Iris pigment epithelial cell (primary cell): ENCODE results near the gene EHD3.
A peak's percentile ranks its signal among the peaks of the same experiment; 100 is the strongest.

ENCODE experiments used
- DNase-seq: peaks from one replicate; pipeline ENCODE4 v3.0.0-alpha.2; 2011; ENCODE audit warnings: low read depth

Gene EHD3

GRCh38 chr2:31233741-31234682 is at the start of gene EHD3:
EHD3 (plus strand) TSS chr2:31234152; CDS start chr2:31234622, 470 bp downstream.
- peak; percentile 89 for DNase-seq

- no peak for DNase-seq
These were observed 46.8 kb upstream of the EHD3 start for GRCh38 chr2:31187166-31187565.

- no peak for DNase-seq
These were observed 45.8 kb upstream of the EHD3 start for GRCh38 chr2:31188131-31188530.

- DNase-seq = no peak
These were observed 44.8 kb upstream of the EHD3 start for GRCh38 chr2:31189141-31189540.

- no peak for DNase-seq
These were observed 43.8 kb upstream of the EHD3 start for GRCh38 chr2:31190188-31190587.

GRCh38 chr2:31191931-31192330 is 42.0 kb upstream of the EHD3 start:
- DNase-seq = no peak

GRCh38 chr2:31192396-31192795 is 41.6 kb upstream of the EHD3 start:
- DNase-seq = no peak

GRCh38 chr2:31192851-31193392 is 41.0 kb upstream of the EHD3 start:
- DNase-seq = no peak

- no peak for DNase-seq
These were observed 40.1 kb upstream of the EHD3 start for GRCh38 chr2:31193806-31194205.

GRCh38 chr2:31196622-31197021 is 37.3 kb upstream of the EHD3 start:
- DNase-seq = no peak

GRCh38 chr2:31197166-31197565 is 36.8 kb upstream of the EHD3 start:
- no peak for DNase-seq

GRCh38 chr2:31197669-31198068 is 36.3 kb upstream of the EHD3 start:
- no peak for DNase-seq

GRCh38 chr2:31199206-31199605 is 34.7 kb upstream of the EHD3 start:
- DNase-seq = no peak

GRCh38 chr2:31200972-31201371 is 33.0 kb upstream of the EHD3 start:
- DNase-seq = no peak

GRCh38 chr2:31202041-31202440 is 31.9 kb upstream of the EHD3 start:
- no peak for DNase-seq

GRCh38 chr2:31202833-31203232 is 31.1 kb upstream of the EHD3 start:
- DNase-seq = no peak

GRCh38 chr2:31203916-31204315 is 30.0 kb upstream of the EHD3 start:
- DNase-seq = no peak

GRCh38 chr2:31204783-31205182 is 29.2 kb upstream of the EHD3 start:
- no peak for DNase-seq

GRCh38 chr2:31205186-31205585 is 28.8 kb upstream of the EHD3 start:
- no peak for DNase-seq

- no peak for DNase-seq
These were observed 28.3 kb upstream of the EHD3 start for GRCh38 chr2:31205613-31206012.

- DNase-seq = no peak
These were observed 26.2 kb upstream of the EHD3 start for GRCh38 chr2:31207790-31208189.

- DNase-seq = no peak
These were observed 25.7 kb upstream of the EHD3 start for GRCh38 chr2:31208240-31208639.
